Heart left ventricle (tissue), 13 donors: Measurements from ENCODE around the gene TANGO2.

Experiments
- POLR2A ChIP-seq, 2 donors: fragments of 450-650 bp; IDR thresholded peaks; one replicate each; pipeline ENCODE4 v1.6.1; 2017; ENCODE audit warnings: antibody characterized with exemption in 2 of 2, mild to moderate bottlenecking in 2 of 2, moderate library complexity in 2 of 2
- TF ChIP-seq, protein P1 (sequence below), 12 donors: fragments of 200-600 bp; sonication (generic) in 4 of 12; IDR thresholded peaks; one replicate each; pipeline versions ENCODE4 v1.5.0 to v1.8.0; 2018 to 2022; ENCODE audit warnings: antibody characterized with exemption in 12 of 12, mild to moderate bottlenecking in 5 of 12
- donor health status: ischemic (EF 13 %, LVEDD 7.1; RV severe dilation, severe dysfunction).
- donor health status: DM: no; HTN: yes; CAD: no.
- donor health status: DM: no; HTN: no; CAD: no.
- donor health status: ischemic (EF 25% LVEDD 6.9; RV normal size, moderate dysfunction).
- donor health status: ischemic (EF 25% LVEDD 5.7; RV mildly dilated, moderate dysfunction).
- donor health status: ischemic (EF 35%, LVEDD 5.7; RV mildly dilated, moderate dysfunction).
- donor health status: nonischemic (EF 11% LVEDD 7.7; RV severe dilation, severe dysfunction).
- donor health status: DM: yes; HTN: yes; CAD: no.
- donor health status: PGD.
- donor health status: ischemic (EF 29% LVEDD 5.4; RV normal size, mild dysfunction).
- donor health status: nonischemic (EF 23%, LVEDD 6.1; RV moderate dilation, normal function).

- TF ChIP-seq, protein P1, sequence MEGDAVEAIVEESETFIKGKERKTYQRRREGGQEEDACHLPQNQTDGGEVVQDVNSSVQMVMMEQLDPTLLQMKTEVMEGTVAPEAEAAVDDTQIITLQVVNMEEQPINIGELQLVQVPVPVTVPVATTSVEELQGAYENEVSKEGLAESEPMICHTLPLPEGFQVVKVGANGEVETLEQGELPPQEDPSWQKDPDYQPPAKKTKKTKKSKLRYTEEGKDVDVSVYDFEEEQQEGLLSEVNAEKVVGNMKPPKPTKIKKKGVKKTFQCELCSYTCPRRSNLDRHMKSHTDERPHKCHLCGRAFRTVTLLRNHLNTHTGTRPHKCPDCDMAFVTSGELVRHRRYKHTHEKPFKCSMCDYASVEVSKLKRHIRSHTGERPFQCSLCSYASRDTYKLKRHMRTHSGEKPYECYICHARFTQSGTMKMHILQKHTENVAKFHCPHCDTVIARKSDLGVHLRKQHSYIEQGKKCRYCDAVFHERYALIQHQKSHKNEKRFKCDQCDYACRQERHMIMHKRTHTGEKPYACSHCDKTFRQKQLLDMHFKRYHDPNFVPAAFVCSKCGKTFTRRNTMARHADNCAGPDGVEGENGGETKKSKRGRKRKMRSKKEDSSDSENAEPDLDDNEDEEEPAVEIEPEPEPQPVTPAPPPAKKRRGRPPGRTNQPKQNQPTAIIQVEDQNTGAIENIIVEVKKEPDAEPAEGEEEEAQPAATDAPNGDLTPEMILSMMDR (IDR thresholded peaks at IDR 0.05), result no peak
- TF ChIP-seq POLR2A (IDR thresholded peaks at IDR 0.05), result no peak
These were observed 65.9 kb downstream of the TANGO2 start for GRCh38 chr22:20086763-20087162.
